ENCODE results near the gene CKMT1A.
"Not testable (repeated sequence)": the region's sequence is repeated elsewhere in the genome, so short reads cannot be mapped to it uniquely, and the experiment has no call there.

CKMT1A gene

GRCh38 chr15:43702174-43702573 is 8.5 kb downstream of the CKMT1A start:
- Histone ChIP-seq H3K4me1 (no peaks in the 10 kb centered on the region), H3K27ac (no peak overlapping the region), H3K9ac (no peak overlapping the region), H4K20me1 (no peaks in the 10 kb centered on the region), H3K9me3 (no peaks in the 10 kb centered on the region), H3K4me2 (no peak overlapping the region), H3K4me3 (no peak overlapping the region), H3K27me3 (no peaks in the 10 kb centered on the region), H3K36me3 (no peaks in the 10 kb centered on the region)
- no peak for TF ChIP-seq Cebpa-rat (IDR thresholded peaks at IDR 0.05)

DNA sequence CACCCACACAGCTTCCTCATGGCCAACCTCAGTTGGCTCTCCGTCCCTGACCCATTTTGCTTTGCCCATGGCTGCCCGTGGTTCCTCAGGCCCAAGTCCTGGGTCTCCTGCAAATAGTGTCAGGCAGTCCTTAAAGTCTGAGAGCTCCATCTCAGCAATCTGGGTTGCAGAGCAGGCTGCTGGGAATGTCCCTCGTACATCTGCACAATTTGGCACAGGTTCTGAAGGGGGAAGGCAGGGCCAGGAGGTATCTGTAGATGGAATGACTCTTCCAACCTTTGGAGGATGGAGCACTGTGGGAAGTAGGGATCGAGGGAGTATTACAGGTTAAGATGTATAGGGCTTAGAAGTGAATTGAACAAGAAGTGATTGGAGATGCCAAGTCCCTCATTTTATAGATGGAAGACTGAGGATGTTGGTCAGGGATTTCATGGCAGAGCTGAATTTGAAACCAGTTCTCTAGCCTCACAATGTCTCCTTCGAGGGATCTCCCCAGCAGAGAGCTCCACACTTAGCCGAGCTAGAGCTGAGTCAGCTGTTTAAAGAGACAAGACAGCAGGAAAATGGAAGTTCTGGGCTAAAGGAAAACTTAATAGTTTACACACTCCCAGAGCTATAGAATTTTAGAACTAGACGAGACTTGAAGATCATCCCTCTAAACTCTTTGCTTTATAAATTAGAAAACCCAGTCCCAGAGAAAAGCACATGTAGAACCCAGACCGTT is 9.2 kb downstream of the CKMT1A start:
- TF ChIP-seq Cebpa-rat (IDR thresholded peaks at IDR 0.05) = no peak
- Histone ChIP-seq H4K20me1 (no peaks in the 10 kb centered on the region), H3K27me3 (no peaks in the 10 kb centered on the region), H3K4me3 (no peak overlapping the region), H3K4me2 (no peak overlapping the region), H3K36me3 (no peaks in the 10 kb centered on the region), H3K9ac (no peak overlapping the region), H3K9me3 (no peaks in the 10 kb centered on the region), H3K27ac (no peak overlapping the region), H3K4me1 (no peaks in the 10 kb centered on the region)

- not testable (repeated sequence) for H3K27ac ChIP-seq, H3K4me2 ChIP-seq, H4K20me1 ChIP-seq, H3K9ac ChIP-seq, H3K36me3 ChIP-seq, H3K4me1 ChIP-seq, H3K9me3 ChIP-seq, H3K27me3 ChIP-seq, H3K4me3 ChIP-seq
Measured at GRCh38 chr15:43710431-43711131, 16.9 kb downstream of the CKMT1A start.

DNA sequence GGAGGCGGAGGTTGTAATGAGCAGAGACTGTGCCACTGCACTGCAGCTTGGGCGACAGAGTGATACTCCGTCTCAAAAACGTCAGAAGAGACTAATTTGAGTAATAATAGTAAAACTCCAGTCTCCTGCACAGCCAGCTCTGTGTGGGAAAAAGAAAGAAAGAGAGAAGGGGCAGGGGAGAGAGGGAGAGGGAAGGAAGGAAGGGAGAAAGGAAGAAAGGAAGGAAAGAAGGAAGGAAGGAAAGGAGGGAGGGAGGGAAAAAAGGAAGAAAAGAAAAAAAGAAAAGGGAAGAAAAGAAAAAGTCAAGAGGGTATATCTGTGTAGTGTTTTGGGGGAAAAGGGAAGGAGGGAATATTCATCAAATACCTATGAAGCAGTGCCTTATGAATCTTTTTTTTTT is 29.5 kb downstream of the CKMT1A start:
- no peaks in the 10 kb centered on the region for H3K27me3 ChIP-seq
- H3K36me3 ChIP-seq = no peaks in the 10 kb centered on the region
- H3K4me3 ChIP-seq = no peak overlapping the region
- no peaks in the 10 kb centered on the region for H4K20me1 ChIP-seq
- H3K27ac ChIP-seq = no peak overlapping the region
- H3K4me2 ChIP-seq = no peak overlapping the region
- no peak for TF ChIP-seq Cebpa-rat (IDR thresholded peaks at IDR 0.05)
- H3K4me1 ChIP-seq = no peaks in the 10 kb centered on the region
- H3K9me3 ChIP-seq = no peaks in the 10 kb centered on the region
- no peak overlapping the region for H3K9ac ChIP-seq

DNA sequence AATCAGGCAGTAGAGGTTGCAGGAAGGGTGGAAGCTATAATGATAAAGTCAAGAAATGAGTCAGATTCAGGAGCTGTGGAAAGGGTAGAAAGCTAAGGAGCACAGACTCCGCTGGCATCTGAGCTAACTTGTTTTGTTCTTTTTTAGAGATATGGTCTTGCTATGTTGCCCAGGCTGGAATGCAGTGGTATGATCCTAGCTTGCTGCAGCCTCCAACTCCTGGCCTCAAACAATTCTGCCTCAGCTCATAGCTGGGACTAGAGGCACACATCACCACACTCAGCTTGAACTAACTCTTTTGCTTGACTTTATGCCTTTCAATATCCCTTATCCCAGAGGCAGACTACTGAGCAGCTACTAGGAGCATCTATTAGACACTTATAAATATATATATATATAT is 32.6 kb downstream of the CKMT1A start:
- not testable (repeated sequence) for H3K36me3 ChIP-seq, H3K4me2 ChIP-seq, H3K9me3 ChIP-seq, H3K9ac ChIP-seq, H3K27ac ChIP-seq, H3K4me1 ChIP-seq, H4K20me1 ChIP-seq, H3K27me3 ChIP-seq, H3K4me3 ChIP-seq

GRCh38 chr15:43728053-43728725 is 34.5 kb downstream of the CKMT1A start:
- not testable (repeated sequence) for H3K9me3 ChIP-seq, H3K36me3 ChIP-seq, H4K20me1 ChIP-seq, H3K4me1 ChIP-seq, H3K27ac ChIP-seq, H3K27me3 ChIP-seq, H3K4me3 ChIP-seq, H3K9ac ChIP-seq, H3K4me2 ChIP-seq

GRCh38 chr15:43735416-43735815 is 41.8 kb downstream of the CKMT1A start:
- H3K4me2 ChIP-seq = 0 out of 2 replicates have a peak overlapping the region, but pooled peaks have one; percentile 7
- H3K36me3 ChIP-seq = no peaks in the 10 kb centered on the region
- H4K20me1 ChIP-seq = no peaks in the 10 kb centered on the region
- H3K27me3 ChIP-seq = no peaks in the 10 kb centered on the region
- no peak overlapping the region for H3K27ac ChIP-seq
- H3K9me3 ChIP-seq = no peaks in the 10 kb centered on the region
- no peak for TF ChIP-seq Cebpa-rat (IDR thresholded peaks at IDR 0.05)
- no peak overlapping the region for H3K9ac ChIP-seq
- H3K4me1 ChIP-seq = peaks cover 8% of the 10 kb centered on the region; the same call in 1 of the 2 replicates
- H3K4me3 ChIP-seq = no peak overlapping the region

GRCh38 chr15:43746245-43746902 is 52.7 kb downstream of the CKMT1A start, which contains the start of gene PDIA3:
Gene PDIA3 (plus strand): TSS chr15:43746438. CDS start chr15:43746540, 102 bp downstream.
- Histone ChIP-seq H3K27ac (peak within 1 kb of the TSS; percentile 95), H3K9ac (peak within 1 kb of the TSS; percentile 96), H4K20me1 (peaks cover 46% of the 10 kb centered on the region), H3K4me3 (peak within 1 kb of the TSS; percentile 84), H3K4me1 (peaks cover 43% of the 10 kb centered on the region), H3K4me2 (peak within 1 kb of the TSS; percentile 87)
- not testable (repeated sequence) for H3K9me3 ChIP-seq, H3K36me3 ChIP-seq, H3K27me3 ChIP-seq

DNA sequence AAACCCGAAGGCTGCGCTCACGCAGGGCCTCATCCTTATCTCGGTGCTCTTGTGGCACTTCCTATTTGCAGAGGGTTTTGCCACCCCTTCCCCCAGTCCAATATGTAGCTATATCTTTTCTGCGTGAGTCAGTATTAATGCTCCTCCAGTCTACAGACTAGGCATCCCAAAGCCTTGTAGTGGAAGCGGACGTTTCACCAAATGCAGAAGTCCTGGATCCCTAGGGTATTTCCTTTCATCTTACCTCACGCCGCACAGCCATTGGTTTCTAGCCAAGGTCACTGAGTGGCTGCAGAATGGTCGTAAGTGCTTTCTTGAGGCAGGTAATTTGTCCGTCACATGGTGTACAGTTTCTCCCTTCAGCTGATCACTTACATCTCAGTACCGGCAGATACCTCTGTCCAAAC is 53.2 kb downstream of the CKMT1A start:
- peaks cover 51% of the 10 kb centered on the region for H4K20me1 ChIP-seq
- H3K9ac ChIP-seq = peak overlapping the region; percentile 96
- not testable (repeated sequence) for H3K27me3 ChIP-seq, H3K9me3 ChIP-seq
- peak overlapping the region; percentile 87 for H3K4me2 ChIP-seq
- H3K27ac ChIP-seq = peak overlapping the region; percentile 95
- H3K36me3 ChIP-seq = peaks cover 14% of the 10 kb centered on the region
- peak overlapping the region; percentile 84 for H3K4me3 ChIP-seq
- H3K4me1 ChIP-seq = peaks cover 46% of the 10 kb centered on the region

- H3K9ac ChIP-seq = peak overlapping the region; percentile 96; the same call in 1 of the 2 replicates
- H3K4me3 ChIP-seq = 0 out of 2 replicates have a peak overlapping the region, but pooled peaks have one; percentile 84
- H3K4me1 ChIP-seq = peaks cover 46% of the 10 kb centered on the region
Measured at GRCh38 chr15:43748376-43748775, 54.7 kb downstream of the CKMT1A start.

More at GRCh38 chr15:43748376-43748775, 54.7 kb downstream of the CKMT1A start:
- peak overlapping the region; percentile 87 for H3K4me2 ChIP-seq
- H3K27ac ChIP-seq = 0 out of 2 replicates have a peak overlapping the region, but pooled peaks have one; percentile 26
- peaks cover 28% of the 10 kb centered on the region for H3K36me3 ChIP-seq
- no peak for TF ChIP-seq Cebpa-rat (IDR thresholded peaks at IDR 0.05)
- peaks cover 66% of the 10 kb centered on the region for H4K20me1 ChIP-seq
- H3K9me3 ChIP-seq = no peaks in the 10 kb centered on the region
- no peaks in the 10 kb centered on the region for H3K27me3 ChIP-seq

All from BLaER1 (cell line).